ENCODE results near the gene SLC35A2.

DNA sequence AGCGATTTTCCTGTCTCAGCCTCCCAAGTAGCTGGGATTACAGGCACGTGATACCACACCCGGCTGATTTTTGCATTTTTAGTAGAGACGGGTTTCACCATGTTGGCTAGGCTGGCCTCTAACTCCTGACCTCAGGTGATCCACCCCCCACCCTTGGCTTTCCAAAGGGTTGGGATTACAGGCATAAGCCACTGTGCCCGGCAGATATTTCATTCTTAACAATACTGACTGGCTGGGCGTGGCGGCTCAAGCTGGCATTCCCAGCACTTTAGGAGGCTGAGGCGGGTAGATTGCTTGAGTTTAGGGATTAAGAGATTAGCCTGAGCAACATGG, 12.4 kb downstream of the SLC35A2 start:
- TF ChIP-seq, protein P1, sequence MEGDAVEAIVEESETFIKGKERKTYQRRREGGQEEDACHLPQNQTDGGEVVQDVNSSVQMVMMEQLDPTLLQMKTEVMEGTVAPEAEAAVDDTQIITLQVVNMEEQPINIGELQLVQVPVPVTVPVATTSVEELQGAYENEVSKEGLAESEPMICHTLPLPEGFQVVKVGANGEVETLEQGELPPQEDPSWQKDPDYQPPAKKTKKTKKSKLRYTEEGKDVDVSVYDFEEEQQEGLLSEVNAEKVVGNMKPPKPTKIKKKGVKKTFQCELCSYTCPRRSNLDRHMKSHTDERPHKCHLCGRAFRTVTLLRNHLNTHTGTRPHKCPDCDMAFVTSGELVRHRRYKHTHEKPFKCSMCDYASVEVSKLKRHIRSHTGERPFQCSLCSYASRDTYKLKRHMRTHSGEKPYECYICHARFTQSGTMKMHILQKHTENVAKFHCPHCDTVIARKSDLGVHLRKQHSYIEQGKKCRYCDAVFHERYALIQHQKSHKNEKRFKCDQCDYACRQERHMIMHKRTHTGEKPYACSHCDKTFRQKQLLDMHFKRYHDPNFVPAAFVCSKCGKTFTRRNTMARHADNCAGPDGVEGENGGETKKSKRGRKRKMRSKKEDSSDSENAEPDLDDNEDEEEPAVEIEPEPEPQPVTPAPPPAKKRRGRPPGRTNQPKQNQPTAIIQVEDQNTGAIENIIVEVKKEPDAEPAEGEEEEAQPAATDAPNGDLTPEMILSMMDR (IDR thresholded peaks at IDR 0.05), result no peak
- no peak for TF ChIP-seq POLR2A (IDR thresholded peaks at IDR 0.05)

Measured in body of pancreas (tissue), 4 donors.